Measurements from ENCODE around the gene MRPL48. TPM values are rescaled to one million over a fixed set of nuclear protein-coding genes. Genes with fewer than 3 reads are reported as not detected.

The MRPL48 gene
- total and polyA plus RNA-seq, 2 of the 8 experiments (the other 6 are each of a cell fraction or from before 2014, with no cell fraction given): 34.9 to 59.9 TPM

- TF ChIP-seq CHD7 (IDR thresholded peaks at IDR 0.05; ENCODE audit: insufficient replicate concordance, low read length) (no peak), SIN3A (conservative IDR thresholded peaks at IDR 0.05 in 1 of 2, IDR thresholded peaks at IDR 0.05 in 1 of 2; ENCODE audit: low read depth in 1 of 2, low read length in 2 of 2) (no peak)
Measured at GRCh38 chr11:73872749-73873357, 85.2 kb downstream of the MRPL48 start (continued).
